Measurements from ENCODE around the gene OTUB1.

The OTUB1 gene

DNA sequence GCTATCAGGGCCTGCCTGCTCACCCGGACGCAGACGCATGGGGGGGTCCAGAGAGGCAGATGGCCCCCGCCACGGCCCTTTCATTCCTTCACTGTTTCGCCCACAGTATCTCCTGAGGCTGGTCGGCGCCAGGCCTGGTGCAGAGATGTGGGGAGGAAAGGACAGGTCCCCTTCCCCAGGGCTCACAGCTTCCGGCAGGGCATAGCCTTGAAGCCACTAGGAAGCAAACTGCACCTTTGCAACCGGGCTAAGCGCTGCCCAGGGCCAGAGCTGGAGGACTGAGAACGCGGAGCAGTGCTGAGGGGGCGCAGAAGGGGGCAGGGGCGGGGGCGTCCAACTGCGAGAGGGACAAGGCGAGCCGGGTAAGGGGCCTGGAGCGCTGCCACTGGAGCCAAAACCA, 29.3 kb downstream of the OTUB1 start:
- no peaks in the 10 kb centered on the region; the same call in 1 of the 2 replicates for H3K9me3 ChIP-seq (ENCODE audit: insufficient read depth, low read length)
- H3K79me2 ChIP-seq (ENCODE audit: low read length): no peaks in the 10 kb centered on the region

DNA sequence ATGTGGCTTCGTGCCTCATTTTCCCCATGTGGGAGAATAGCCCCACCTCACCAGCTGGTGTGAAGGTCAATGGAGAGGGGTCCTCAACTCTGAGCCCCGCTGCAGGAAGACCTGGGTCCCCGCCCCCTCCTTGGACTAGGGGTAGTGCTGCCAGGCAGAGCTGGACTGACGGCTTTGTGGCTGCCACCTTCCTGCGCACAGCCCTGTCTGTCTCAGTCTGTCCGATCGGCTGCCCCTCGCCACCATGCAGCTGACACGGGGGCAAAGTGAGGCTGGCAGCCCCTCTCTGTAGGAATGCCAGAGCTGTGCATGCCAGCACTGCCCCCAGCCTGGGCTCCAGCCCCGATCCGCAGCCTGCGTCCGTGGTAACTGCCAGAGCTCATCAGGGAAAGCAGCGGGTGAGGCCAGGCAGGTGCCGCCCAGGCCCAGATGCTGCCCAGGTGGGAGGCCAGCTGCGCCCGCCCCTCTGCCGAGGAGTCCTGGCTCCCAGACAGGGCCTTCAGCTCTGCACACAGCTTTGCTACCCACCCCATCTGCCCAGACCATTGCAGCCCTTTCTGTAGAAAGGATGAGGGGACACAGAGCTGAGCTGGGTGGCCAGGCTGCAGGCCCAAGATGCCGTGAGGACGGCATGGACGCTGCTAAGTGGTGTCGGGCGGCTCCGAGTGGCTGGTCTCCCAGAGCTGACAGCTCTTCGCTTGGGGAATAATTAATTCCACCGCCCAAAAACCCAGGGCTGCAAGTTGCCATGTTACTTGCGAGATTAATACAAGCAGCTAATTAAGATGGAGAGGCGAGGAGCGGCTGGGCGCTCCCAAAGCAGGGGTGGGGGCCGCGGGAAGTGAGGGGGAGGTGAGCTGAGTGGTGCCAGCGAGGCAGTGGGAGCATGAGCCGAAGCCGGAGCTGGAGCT, 30.0 kb downstream of the OTUB1 start:
- TF ChIP-seq, protein P1, sequence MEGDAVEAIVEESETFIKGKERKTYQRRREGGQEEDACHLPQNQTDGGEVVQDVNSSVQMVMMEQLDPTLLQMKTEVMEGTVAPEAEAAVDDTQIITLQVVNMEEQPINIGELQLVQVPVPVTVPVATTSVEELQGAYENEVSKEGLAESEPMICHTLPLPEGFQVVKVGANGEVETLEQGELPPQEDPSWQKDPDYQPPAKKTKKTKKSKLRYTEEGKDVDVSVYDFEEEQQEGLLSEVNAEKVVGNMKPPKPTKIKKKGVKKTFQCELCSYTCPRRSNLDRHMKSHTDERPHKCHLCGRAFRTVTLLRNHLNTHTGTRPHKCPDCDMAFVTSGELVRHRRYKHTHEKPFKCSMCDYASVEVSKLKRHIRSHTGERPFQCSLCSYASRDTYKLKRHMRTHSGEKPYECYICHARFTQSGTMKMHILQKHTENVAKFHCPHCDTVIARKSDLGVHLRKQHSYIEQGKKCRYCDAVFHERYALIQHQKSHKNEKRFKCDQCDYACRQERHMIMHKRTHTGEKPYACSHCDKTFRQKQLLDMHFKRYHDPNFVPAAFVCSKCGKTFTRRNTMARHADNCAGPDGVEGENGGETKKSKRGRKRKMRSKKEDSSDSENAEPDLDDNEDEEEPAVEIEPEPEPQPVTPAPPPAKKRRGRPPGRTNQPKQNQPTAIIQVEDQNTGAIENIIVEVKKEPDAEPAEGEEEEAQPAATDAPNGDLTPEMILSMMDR (IDR thresholded peaks at IDR 0.05; ENCODE audit: low read depth, low read length): no peak
- no peak for TF ChIP-seq EZH2phosphoT487 (IDR thresholded peaks at IDR 0.05; ENCODE audit: low read depth)
- Histone ChIP-seq H3K4me3 (ENCODE audit: low read length) (no peak overlapping the region), H3K9me3 (ENCODE audit: insufficient read depth, low read length) (no peaks in the 10 kb centered on the region), H2AFZ (ENCODE audit: low read depth, low read length) (no peak overlapping the region), H3K27ac (ENCODE audit: low read length) (no peak overlapping the region), H4K20me1 (ENCODE audit: insufficient read depth, low read length) (no peaks in the 10 kb centered on the region), H3K36me3 (replicated peaks; ENCODE audit: low read depth, low read length) (no peaks in the 10 kb centered on the region), H3K4me1 (ENCODE audit: low read length) (no peaks in the 10 kb centered on the region), H3K27me3 (ENCODE audit: low read depth, low read length) (no peaks in the 10 kb centered on the region; the same call in 1 of the 2 replicates), H3K79me2 (ENCODE audit: low read length) (no peaks in the 10 kb centered on the region), H3K4me2 (ENCODE audit: low read length) (no peak overlapping the region), H3K9ac (ENCODE audit: low read length) (no peak overlapping the region)

More for the DNA sequence above, 29.3 kb downstream of the OTUB1 start:
- H3K27ac ChIP-seq (ENCODE audit: low read length): no peak overlapping the region
- no peak for TF ChIP-seq EZH2phosphoT487 (IDR thresholded peaks at IDR 0.05; ENCODE audit: low read depth)
- TF ChIP-seq, protein P1 (IDR thresholded peaks at IDR 0.05; ENCODE audit: low read depth, low read length): no peak
- H3K4me1 ChIP-seq (ENCODE audit: low read length): no peaks in the 10 kb centered on the region
- H3K4me3 ChIP-seq (ENCODE audit: low read length): no peak overlapping the region
- no peaks in the 10 kb centered on the region for H3K36me3 ChIP-seq (replicated peaks; ENCODE audit: low read depth, low read length)
- H3K9ac ChIP-seq (ENCODE audit: low read length): no peak overlapping the region
- no peaks in the 10 kb centered on the region for H4K20me1 ChIP-seq (ENCODE audit: insufficient read depth, low read length)
- no peak overlapping the region for H2AFZ ChIP-seq (ENCODE audit: low read depth, low read length)
- H3K27me3 ChIP-seq (ENCODE audit: low read depth, low read length): no peaks in the 10 kb centered on the region; the same call in 1 of the 2 replicates
- H3K4me2 ChIP-seq (ENCODE audit: low read length): no peak overlapping the region

DNA sequence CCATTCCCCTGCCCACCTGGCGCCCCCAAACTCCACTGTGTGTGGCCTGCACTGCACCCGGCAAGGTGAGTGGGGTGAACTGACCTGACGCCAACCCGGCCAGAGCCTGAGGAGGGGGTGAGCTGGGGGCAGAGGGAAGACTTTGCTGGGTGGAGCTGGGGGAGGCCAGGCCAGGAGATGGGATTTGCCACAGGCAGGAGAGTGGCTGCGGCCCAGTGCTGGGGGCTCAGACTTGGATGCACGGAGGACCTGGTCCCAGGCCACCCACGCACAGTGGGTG, 31.6 kb downstream of the OTUB1 start:
- Histone ChIP-seq H3K4me3 (ENCODE audit: low read length) (no peak overlapping the region), H3K9me3 (ENCODE audit: insufficient read depth, low read length) (no peaks in the 10 kb centered on the region), H3K79me2 (ENCODE audit: low read length) (no peaks in the 10 kb centered on the region), H2AFZ (ENCODE audit: low read depth, low read length) (no peak overlapping the region), H3K9ac (ENCODE audit: low read length) (no peak overlapping the region), H3K27me3 (ENCODE audit: low read depth, low read length) (no peaks in the 10 kb centered on the region; the same call in 1 of the 2 replicates), H3K4me2 (ENCODE audit: low read length) (no peak overlapping the region), H3K4me1 (ENCODE audit: low read length) (no peaks in the 10 kb centered on the region), H3K36me3 (replicated peaks; ENCODE audit: low read depth, low read length) (no peaks in the 10 kb centered on the region), H4K20me1 (ENCODE audit: insufficient read depth, low read length) (0 out of 2 replicates have a peak, but pooled peaks cover 3% of the 10 kb centered on the region), H3K27ac (ENCODE audit: low read length) (no peak overlapping the region)
- TF ChIP-seq, protein P1 (IDR thresholded peaks at IDR 0.05; ENCODE audit: low read depth, low read length): no peak
- no peak for TF ChIP-seq EZH2phosphoT487 (IDR thresholded peaks at IDR 0.05; ENCODE audit: low read depth)

DNA sequence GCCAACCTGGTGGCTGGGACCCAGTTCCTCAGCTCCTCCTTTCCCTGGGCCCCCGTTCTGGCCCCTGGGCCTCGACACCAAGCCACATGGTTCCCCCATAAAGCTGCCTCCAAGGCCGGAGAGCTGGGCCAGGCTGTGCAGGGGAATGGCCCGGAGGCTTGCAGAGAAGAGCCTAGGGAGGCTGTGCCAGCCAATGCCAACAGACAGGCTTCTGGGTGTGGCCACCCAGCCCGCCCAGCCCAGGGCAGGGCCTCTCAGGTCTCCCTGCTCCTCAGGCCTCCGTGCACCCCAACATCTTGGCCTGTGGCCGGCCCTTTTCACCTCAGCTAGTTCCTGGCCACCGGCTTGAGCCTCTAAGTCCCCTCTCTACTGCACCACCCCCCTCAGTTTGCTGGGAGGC, 32.1 kb downstream of the OTUB1 start:
- H4K20me1 ChIP-seq (ENCODE audit: insufficient read depth, low read length): 0 out of 2 replicates have a peak, but pooled peaks cover 3% of the 10 kb centered on the region
- TF ChIP-seq, protein P1 (IDR thresholded peaks at IDR 0.05; ENCODE audit: low read depth, low read length): no peak
- no peak for TF ChIP-seq EZH2phosphoT487 (IDR thresholded peaks at IDR 0.05; ENCODE audit: low read depth)
- H3K4me2 ChIP-seq (ENCODE audit: low read length): no peak overlapping the region

More for the DNA sequence above, 32.1 kb downstream of the OTUB1 start:
- no peaks in the 10 kb centered on the region; the same call in 1 of the 2 replicates for H3K27me3 ChIP-seq (ENCODE audit: low read depth, low read length)
- no peaks in the 10 kb centered on the region for H3K9me3 ChIP-seq (ENCODE audit: insufficient read depth, low read length)
- no peak overlapping the region for H2AFZ ChIP-seq (ENCODE audit: low read depth, low read length)
- no peak overlapping the region for H3K9ac ChIP-seq (ENCODE audit: low read length)
- H3K79me2 ChIP-seq (ENCODE audit: low read length): no peaks in the 10 kb centered on the region
- no peaks in the 10 kb centered on the region for H3K4me1 ChIP-seq (ENCODE audit: low read length)
- H3K36me3 ChIP-seq (replicated peaks; ENCODE audit: low read depth, low read length): no peaks in the 10 kb centered on the region
- no peak overlapping the region for H3K27ac ChIP-seq (ENCODE audit: low read length)
- no peak overlapping the region for H3K4me3 ChIP-seq (ENCODE audit: low read length)

All from OCI-LY3 (cell line).